K562 (cell line): ENCODE results near the gene ROPN1B. TPM values are rescaled to one million over a fixed set of nuclear protein-coding genes. Genes with fewer than 3 reads are reported as not detected.

Experiments used
- ATF3 ChIP-seq, 2 experiments: fragments of 450-650 bp in 1 of 2; sonication (generic) in 1 of 2; formaldehyde crosslinking in 1 of 2; IDR thresholded peaks in 1 of 2; conservative IDR thresholded peaks in 1 of 2; 2 replicates each; pipeline versions ENCODE4 v1.6.1 to v1.8.1; 2016 to 2023; ENCODE audit warnings: mild to moderate bottlenecking in 2 of 2, moderate library complexity in 2 of 2, inconsistent platforms in 1 of 2, missing genetic modification reagents in 1 of 2
- CBX8 ChIP-seq: fragments of 200-600 bp; sonication (generic); IDR thresholded peaks from 2 replicates; pipeline ENCODE4 v1.6.1; 2012; ENCODE audit warnings: borderline replicate concordance, mixed run types, low read depth, mild to moderate bottlenecking, moderate library complexity, mixed read lengths, low read length, control low read depth, inconsistent platforms; ENCODE audit not compliant: poor library complexity, severe bottlenecking; ENCODE audit errors: extremely low read depth
- CTCFL ChIP-seq: IDR thresholded peaks from 2 replicates; pipeline ENCODE4 v1.6.1; 2011; ENCODE audit warnings: borderline replicate concordance, low read depth, mild to moderate bottlenecking, moderate library complexity, low read length; ENCODE audit not compliant: insufficient read depth, poor library complexity, severe bottlenecking
- CXXC5 ChIP-seq: fragments of 250-450 bp; sonication (Bioruptor Pico); IDR thresholded peaks from 2 replicates; pipeline ENCODE4 v1.8.0; 2022; ENCODE audit warnings: inconsistent platforms, mild to moderate bottlenecking, moderate library complexity
- KDM5B ChIP-seq: fragments of 200-600 bp; sonication (generic); IDR thresholded peaks from 2 replicates; pipeline ENCODE4 v1.6.1; 2012; ENCODE audit warnings: low read depth, mild to moderate bottlenecking, moderate library complexity, low read length, control low read depth, inconsistent platforms; ENCODE audit not compliant: insufficient replicate concordance
- MXI1 ChIP-seq: IDR thresholded peaks from 2 replicates; pipeline ENCODE4 v1.6.1; 2011; ENCODE audit warnings: low read depth, mild to moderate bottlenecking, improper control_type of control experiment, low read length
- SMAD2 ChIP-seq: fragments of 150-350 bp; IDR thresholded peaks from 2 replicates; pipeline ENCODE4 v1.6.1; 2014; ENCODE audit warnings: low read depth, mild to moderate bottlenecking, low read length
- ZNF512 ChIP-seq: IDR thresholded peaks from 2 replicates; pipeline ENCODE4 v1.6.1; 2016; ENCODE audit warnings: missing genetic modification characterization, missing compliant biosample characterization
- ZNF584 ChIP-seq: fragments of 200-800 bp; sonication (Bioruptor generic); IDR thresholded peaks from 2 replicates; pipeline ENCODE4 v1.6.1; 2016; ENCODE audit warnings: low read depth, mild to moderate bottlenecking, missing genetic modification characterization, missing compliant biosample characterization
- ZNF609 ChIP-seq: sonication (generic); formaldehyde crosslinking; IDR thresholded peaks from 2 replicates; pipeline ENCODE4 v1.8.1; 2023; ENCODE audit warnings: missing genetic modification reagents, mild to moderate bottlenecking, borderline replicate concordance
- polyA plus RNA-seq, 8 experiments: library from polyadenylated mRNA; depleted of rRNA in 4 of 8; stranded (reverse) in 5 of 8; unstranded in 3 of 8; fragments of >200 nt; fragmentation: Nextera tagmentation in 2 of 8; fragmentation: Illumina TruSeq in 1 of 8; extraction: Ambion mirVana in 2 of 8; extraction: Trizol in 1 of 8; gene quantifications; 2 replicates each; pipeline versions ENCODE4 v1.2.1 to v1.2.3, GENCODE V29; 2011 to 2014; ENCODE audit warnings: inconsistent platforms in 1 of 8, missing spikeins in 1 of 8
- total RNA-seq, 7 experiments: library from RNA; depleted of rRNA in 6 of 7; stranded (reverse); fragments of >200 nt in 6 of 7; fragmentation: Illumina TruSeq in 2 of 7; extraction: Trizol in 2 of 7; gene quantifications; 2 replicates each; pipeline versions ENCODE4 v1.2.1 to v1.2.3, GENCODE V29; 2011 to 2021; ENCODE audit warnings: low replicate concordance in 1 of 7

The ROPN1B gene
- total and polyA plus RNA-seq, 9 of the 15 experiments (the other 6 are each of a cell fraction or from before 2014, with no cell fraction given) = not detected

GRCh38 chr3:126018545-126018944, 49.6 kb downstream of the ROPN1B start (continued):
- TF ChIP-seq CXXC5 (CRISPR knock-in tag) (no peak), ZNF512 (tag) (no peak), MXI1 (no peak), KDM5B (no peak), CBX8 (no peak), SMAD2 (no peak), ZNF584 (CRISPR knock-in tag) (no peak), ZNF609 (CRISPR knock-in tag) (no peak), ATF3 (IDR thresholded peaks at IDR 0.05) (no peak), ATF3 (CRISPR knock-in tag; conservative IDR thresholded peaks at IDR 0.05) (no peak), CTCFL (no peak)
